Measurements from ENCODE around the gene LPCAT3. TPM values are rescaled to one million over a fixed set of nuclear protein-coding genes. Genes with fewer than 3 reads are reported as not detected.

Gene LPCAT3
- total and polyA plus RNA-seq, 2 of the 13 experiments (the other 11 are each of a cell fraction or from before 2014, with no cell fraction given), result 44.5 to 64.3 TPM

- CTCF ChIA-PET (ENCODE audit: low intra/inter-chr PET ratio, low total read pairs), result no interaction called here
- no TSS peak for BruUV-seq (replicated peaks)
- Histone ChIP-seq H3K4me3 (replicated peaks in 1 of 3; ENCODE audit: insufficient read depth in 1 of 3, low read depth in 2 of 3, low read length in 3 of 3) (peak within 1 kb of the TSS; percentile 82 to 93 (median 90)), H3K79me2 (ENCODE audit: insufficient read depth, low read length) (peaks cover 30% of the 10 kb centered on the region), H3K4me2 (ENCODE audit: low read depth, low read length) (peak within 1 kb of the TSS; percentile 88), H3K36me3 (replicated peaks in 1 of 2; ENCODE audit: control insufficient read depth in 1 of 2, insufficient read depth in 2 of 2, low read length in 2 of 2) (peaks cover 0 to 1% of the 10 kb centered on the region in 2 experiments; a peak in 2 of 5 replicates), H3K27me3 (ENCODE audit: control insufficient read depth in 1 of 2, insufficient read depth in 2 of 2, low read length in 2 of 2) (no peaks in the 10 kb centered on the region; a peak in 1 of 5 replicates), H3K9me3 (ENCODE audit: low read length) (no peaks in the 10 kb centered on the region), H2AFZ (ENCODE audit: low read length) (no peak within 1 kb of the TSS), H3K27ac (ENCODE audit: extremely low read length, insufficient read depth, low read length) (peak within 1 kb of the TSS; percentile 64), H3K4me1 (ENCODE audit: insufficient read depth, low read length) (peaks cover 66% of the 10 kb centered on the region), H4K20me1 (ENCODE audit: insufficient read depth, low read length) (no peaks in the 10 kb centered on the region), H3K9ac (ENCODE audit: insufficient read depth, low read depth, low read length) (peak within 1 kb of the TSS; percentile 81)
- ATAC-seq, result peak; percentile 18
- intact Hi-C loops (cut with micrococcal nuclease; ENCODE audit: unreplicated experiment) (loop anchor here (5.0 kb wide), 1 partner anchor 185 kb away; no protein-coding TSS in a partner anchor), in situ Hi-C loops (cut with HindIII; ENCODE audit: extremely low pct_ligation_motif_present, low pct_unique_long_range_greater_than_20kb) (no loop called here)
- WGBS (ENCODE audit: low lambda C conversion rate), result under 1% methylated on average over 64 of the region's 66 CpGs
- no peak for DNase-seq (ENCODE audit: low spot score)
- no peak for FAIRE-seq
- POLR2A ChIA-PET, result interaction anchor here (1.1 to 3.8 kb wide), 10 partner anchors 10 to 186 kb away, joined by 3 to 55 read pairs (median 12); partner anchors contain the start of genes C12orf57, RNU7-1 and SPSB2
- TF ChIP-seq KAT7 (CRISPR knock-in tag; IDR thresholded peaks at IDR 0.05; ENCODE audit: borderline replicate concordance), result peak; percentile 55; the same call in 1 of the 2 replicates
- TF ChIP-seq KLF6 (CRISPR knock-in tag; IDR thresholded peaks at IDR 0.05), result peak; percentile 44; the same call in 1 of the 2 replicates
- TF ChIP-seq HNF1B (CRISPR knock-in tag; IDR thresholded peaks at IDR 0.05), result peak; percentile 45; the same call in 1 of the 2 replicates
- TF ChIP-seq BCL3 (CRISPR knock-in tag; IDR thresholded peaks at IDR 0.05), result 0 out of 2 replicates have a peak, but pooled peaks have one; percentile 44
- 0 out of 2 replicates have a peak, but pooled peaks have one; percentile 18 for TF ChIP-seq HDAC2 (CRISPR knock-in tag; IDR thresholded peaks at IDR 0.05)
- peak; percentile 59; the same call in 1 of the 2 replicates for TF ChIP-seq HDAC1 (CRISPR knock-in tag; IDR thresholded peaks at IDR 0.05)
- TF ChIP-seq RBM39 (IDR thresholded peaks at IDR 0.05; ENCODE audit: low read depth, low read length, poor library complexity, severe bottlenecking), result peak; percentile 65
- peak; percentile 51 for TF ChIP-seq PATZ1 (CRISPR knock-in tag; IDR thresholded peaks at IDR 0.05)
- TF ChIP-seq ZSCAN5A (CRISPR knock-in tag; IDR thresholded peaks at IDR 0.05; ENCODE audit: borderline replicate concordance), result no peak
- TF ChIP-seq KLF11 (CRISPR knock-in tag; IDR thresholded peaks at IDR 0.05), result no peak
- 0 out of 2 replicates have a peak, but pooled peaks have one; percentile 37 for TF ChIP-seq ZNF589 (CRISPR knock-in tag; conservative IDR thresholded peaks at IDR 0.05)
- TF ChIP-seq HMGXB4 (CRISPR knock-in tag; IDR thresholded peaks at IDR 0.05; ENCODE audit: borderline replicate concordance in 1 of 2, low read depth in 1 of 2), result peak in 1 of 2 experiments; percentile 85; a peak in 3 of 4 replicates
Measured at GRCh38 chr12:6927379-6928021, 90.8 kb downstream of the LPCAT3 start, which contains the start of gene ATN1. Gene ATN1, plus strand, starts transcription at chr12:6927959. Its CDS starts 6,043 bp downstream, at chr12:6934002.

Data from HepG2 (cell line).